Right hindlimb (tissue), 1 donor: Measurements from ENCODE around the gene NKAIN1.
"Not testable (repeated sequence)": the region's sequence is repeated elsewhere in the genome, so short reads cannot be mapped to it uniquely, and the experiment has no call there.

Source experiments
- DNase-seq: peaks from one replicate; pipeline ENCODE4 v3.0.0-alpha.2; 2018

Gene NKAIN1

GRCh38 chr1:31193729-31194128 is 46.0 kb downstream of the NKAIN1 start:
- DNase-seq = no peak

- DNase-seq = no peak
Observed at GRCh38 chr1:31191281-31191680, 48.4 kb downstream of the NKAIN1 start.

- no peak for DNase-seq
Observed at GRCh38 chr1:31189696-31190674, 49.7 kb downstream of the NKAIN1 start.

- peak; percentile 51 for DNase-seq
Observed at GRCh38 chr1:31183927-31184554, 55.6 kb downstream of the NKAIN1 start.

- DNase-seq = no peak
Observed at GRCh38 chr1:31183126-31183525, 56.6 kb downstream of the NKAIN1 start.

GRCh38 chr1:31182352-31182751 is 57.3 kb downstream of the NKAIN1 start:
- DNase-seq = peak; percentile 94

GRCh38 chr1:31181515-31182343 is 58.0 kb downstream of the NKAIN1 start:
- DNase-seq = peak; percentile 80

GRCh38 chr1:31180338-31180737 is 59.3 kb downstream of the NKAIN1 start:
- DNase-seq = no peak

GRCh38 chr1:31176291-31176690 is 63.4 kb downstream of the NKAIN1 start:
- not testable (repeated sequence) for DNase-seq

- no peak for DNase-seq
Observed at GRCh38 chr1:31170486-31170735, 69.3 kb downstream of the NKAIN1 start.

GRCh38 chr1:31166462-31166861 is 73.2 kb downstream of the NKAIN1 start:
- DNase-seq = no peak

GRCh38 chr1:31164291-31164690 is 75.4 kb downstream of the NKAIN1 start:
- DNase-seq = no peak

- DNase-seq = no peak
Observed at GRCh38 chr1:31163866-31164265, 75.8 kb downstream of the NKAIN1 start.

GRCh38 chr1:31161571-31161970 is 78.1 kb downstream of the NKAIN1 start:
- DNase-seq = no peak

- no peak for DNase-seq
Observed at GRCh38 chr1:31159869-31160611, 79.6 kb downstream of the NKAIN1 start.

- no peak for DNase-seq
Observed at GRCh38 chr1:31159323-31159722, 80.4 kb downstream of the NKAIN1 start.

- peak; percentile 75 for DNase-seq
Observed at GRCh38 chr1:31155216-31155806, 84.4 kb downstream of the NKAIN1 start.

- peak; percentile 90 for DNase-seq
Observed at GRCh38 chr1:31154632-31155215, 85.0 kb downstream of the NKAIN1 start.

GRCh38 chr1:31154000-31154631 is 85.6 kb downstream of the NKAIN1 start:
- no peak for DNase-seq

GRCh38 chr1:31153423-31153822 is 86.3 kb downstream of the NKAIN1 start:
- DNase-seq = no peak

- no peak for DNase-seq
Observed at GRCh38 chr1:31152181-31152795, 87.4 kb downstream of the NKAIN1 start.
